ENCODE data around the gene ZNF469. TPM values are rescaled to one million over a fixed set of nuclear protein-coding genes. Genes with fewer than 3 reads are reported as not detected.

The ZNF469 gene
- total RNA-seq, 4 donors from 2014 or later: 0.87 to 1.8 (median 1.1) TPM

GRCh38 chr16:88348377-88349152, 34.2 kb upstream of the ZNF469 start:
- no peak overlapping the region for H3K4me3 ChIP-seq
- DNase-seq (ENCODE audit: low spot score in 2 of 2): no peak
- H3K27ac ChIP-seq: no peak overlapping the region
- TF ChIP-seq, protein P1, sequence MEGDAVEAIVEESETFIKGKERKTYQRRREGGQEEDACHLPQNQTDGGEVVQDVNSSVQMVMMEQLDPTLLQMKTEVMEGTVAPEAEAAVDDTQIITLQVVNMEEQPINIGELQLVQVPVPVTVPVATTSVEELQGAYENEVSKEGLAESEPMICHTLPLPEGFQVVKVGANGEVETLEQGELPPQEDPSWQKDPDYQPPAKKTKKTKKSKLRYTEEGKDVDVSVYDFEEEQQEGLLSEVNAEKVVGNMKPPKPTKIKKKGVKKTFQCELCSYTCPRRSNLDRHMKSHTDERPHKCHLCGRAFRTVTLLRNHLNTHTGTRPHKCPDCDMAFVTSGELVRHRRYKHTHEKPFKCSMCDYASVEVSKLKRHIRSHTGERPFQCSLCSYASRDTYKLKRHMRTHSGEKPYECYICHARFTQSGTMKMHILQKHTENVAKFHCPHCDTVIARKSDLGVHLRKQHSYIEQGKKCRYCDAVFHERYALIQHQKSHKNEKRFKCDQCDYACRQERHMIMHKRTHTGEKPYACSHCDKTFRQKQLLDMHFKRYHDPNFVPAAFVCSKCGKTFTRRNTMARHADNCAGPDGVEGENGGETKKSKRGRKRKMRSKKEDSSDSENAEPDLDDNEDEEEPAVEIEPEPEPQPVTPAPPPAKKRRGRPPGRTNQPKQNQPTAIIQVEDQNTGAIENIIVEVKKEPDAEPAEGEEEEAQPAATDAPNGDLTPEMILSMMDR (IDR thresholded peaks at IDR 0.05): no peak
- TF ChIP-seq POLR2A (IDR thresholded peaks at IDR 0.05) (no peak), EP300 (IDR thresholded peaks at IDR 0.05) (no peak)
- 79 to 82% methylated on average over 23 to 25 of the region's 25 CpGs for WGBS, 2 donors
- no peaks in the 10 kb centered on the region for H3K4me1 ChIP-seq
- peaks cover 0 to 2% (median 0%) of the 10 kb centered on the region in 4 donors for H3K9me3 ChIP-seq
- no peaks in the 10 kb centered on the region for H3K27me3 ChIP-seq
- H3K36me3 ChIP-seq: no peaks in the 10 kb centered on the region

- no peak for DNase-seq (ENCODE audit: low spot score in 2 of 2)
- no peak for TF ChIP-seq EP300 (IDR thresholded peaks at IDR 0.05)
- no peak for TF ChIP-seq POLR2A (IDR thresholded peaks at IDR 0.05)
- TF ChIP-seq, protein P1 (IDR thresholded peaks at IDR 0.05): no peak
- Histone ChIP-seq H3K4me3 (no peak overlapping the region), H3K4me1 (no peaks in the 10 kb centered on the region), H3K36me3 (no peaks in the 10 kb centered on the region), H3K9me3 (no peaks in the 10 kb centered on the region), H3K27me3 (no peaks in the 10 kb centered on the region), H3K27ac (no peak overlapping the region)
- 82 to 88% methylated on average over 12 of the region's 12 CpGs for WGBS, 2 donors
Observed at GRCh38 chr16:88349153-88349902, 33.4 kb upstream of the ZNF469 start.

DNA sequence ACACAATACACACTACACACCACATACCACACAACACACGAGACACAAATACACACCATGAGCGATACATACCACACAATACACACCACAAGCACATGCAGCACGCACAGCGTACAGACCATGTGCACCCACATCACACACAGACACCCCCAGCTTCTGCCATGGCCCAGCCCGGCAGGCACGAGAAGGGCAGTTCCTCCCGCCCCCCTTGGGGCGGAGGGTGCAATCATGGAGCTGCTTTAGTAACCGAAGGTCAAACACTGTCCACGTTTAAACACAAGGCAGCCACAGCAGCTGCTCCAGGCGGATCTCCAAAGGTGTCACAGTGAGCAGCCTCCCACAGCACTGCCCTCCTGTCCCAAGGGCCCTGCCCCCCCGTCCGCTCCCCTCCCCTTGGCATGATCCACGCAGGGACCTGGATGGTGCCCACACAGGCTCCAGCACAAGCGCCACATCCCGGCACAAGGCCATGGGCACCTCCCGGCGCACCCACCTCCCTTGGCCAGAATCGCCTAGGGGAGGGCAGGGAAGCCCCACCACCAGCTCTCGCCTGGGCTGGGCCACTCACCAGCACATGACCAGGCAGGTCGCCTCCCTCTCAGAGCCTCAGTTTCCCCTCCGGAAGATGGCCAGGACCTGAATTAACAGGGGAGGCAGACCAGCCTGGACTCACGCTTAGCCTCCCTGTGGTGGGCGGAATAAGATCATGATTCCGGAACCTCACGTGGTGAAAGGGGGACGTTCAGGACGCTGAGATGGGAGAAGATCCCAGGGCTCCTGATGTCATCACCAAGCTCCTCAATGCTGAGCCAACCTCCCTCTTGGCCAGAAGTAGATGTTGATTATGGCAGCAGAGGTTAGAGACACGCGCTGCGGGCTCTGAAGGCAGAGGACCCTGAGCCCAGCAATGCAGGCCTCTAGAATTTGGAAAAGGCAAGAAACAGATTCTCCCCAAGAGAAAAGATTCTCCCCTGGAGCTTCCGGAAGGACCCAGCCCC, 32.6 kb upstream of the ZNF469 start:
- H3K9me3 ChIP-seq: no peaks in the 10 kb centered on the region
- no peak overlapping the region for H3K4me3 ChIP-seq
- DNase-seq (ENCODE audit: low spot score in 2 of 2): no peak
- no peak for TF ChIP-seq POLR2A (IDR thresholded peaks at IDR 0.05)
- TF ChIP-seq, protein P1 (IDR thresholded peaks at IDR 0.05): no peak
- TF ChIP-seq EP300 (IDR thresholded peaks at IDR 0.05): no peak
- no peaks in the 10 kb centered on the region for H3K27me3 ChIP-seq
- 86% methylated on average over 22 to 30 of the region's 32 CpGs for WGBS, 2 donors
- no peak overlapping the region for H3K27ac ChIP-seq
- H3K4me1 ChIP-seq: no peaks in the 10 kb centered on the region
- no peaks in the 10 kb centered on the region for H3K36me3 ChIP-seq

DNA sequence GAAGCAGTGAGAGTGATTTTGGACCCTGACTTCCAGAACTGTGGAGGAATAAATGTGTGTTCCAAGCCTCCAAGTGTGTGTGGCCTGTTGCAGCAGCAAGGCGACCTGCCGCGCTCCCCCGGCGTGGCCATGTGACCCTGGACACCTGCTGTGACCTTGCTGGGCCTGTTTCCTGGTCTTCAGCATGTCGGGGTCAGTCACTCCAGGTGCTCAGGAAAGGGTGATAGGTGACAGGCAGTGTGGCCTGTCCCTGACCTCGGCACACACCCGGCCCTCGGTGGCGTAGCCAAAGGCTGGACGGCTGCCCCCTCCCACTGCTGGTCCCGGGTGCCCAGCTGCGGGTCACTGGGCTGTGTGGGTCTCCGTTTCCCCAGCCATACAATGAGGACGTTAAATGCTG, 31.8 kb upstream of the ZNF469 start:
- TF ChIP-seq EP300 (IDR thresholded peaks at IDR 0.05) (no peak), POLR2A (IDR thresholded peaks at IDR 0.05) (no peak)
- TF ChIP-seq, protein P1 (IDR thresholded peaks at IDR 0.05): no peak
- Histone ChIP-seq H3K4me1 (no peaks in the 10 kb centered on the region), H3K27me3 (no peaks in the 10 kb centered on the region), H3K36me3 (no peaks in the 10 kb centered on the region), H3K4me3 (no peak overlapping the region), H3K27ac (no peak overlapping the region), H3K9me3 (no peaks in the 10 kb centered on the region)
- 73 to 87% methylated on average over 5 to 14 of the region's 15 CpGs for WGBS, 2 donors
- no peak for DNase-seq (ENCODE audit: low spot score in 2 of 2)
